ENCODE data around the gene SMKR1.

The SMKR1 gene

GRCh38 chr7:129482781-129483180, 19.6 kb upstream of the SMKR1 start:
- H3K4me3 ChIP-seq (ENCODE audit: low read depth, low read length), result no peak overlapping the region
- no peak for TF ChIP-seq CTCF (IDR thresholded peaks at IDR 0.05; ENCODE audit: insufficient read depth, low read depth, low read length, missing control alignments)
- no peak for DNase-seq (ENCODE audit: low read depth)

- no peak for DNase-seq (ENCODE audit: low read depth)
- no peak overlapping the region for H3K4me3 ChIP-seq (ENCODE audit: low read depth, low read length)
- no peak for TF ChIP-seq CTCF (IDR thresholded peaks at IDR 0.05; ENCODE audit: insufficient read depth, low read depth, low read length, missing control alignments)
Measured at GRCh38 chr7:129489491-129489890, 12.8 kb upstream of the SMKR1 start.

GRCh38 chr7:129492391-129492790, 9.9 kb upstream of the SMKR1 start:
- no peak for TF ChIP-seq CTCF (IDR thresholded peaks at IDR 0.05; ENCODE audit: insufficient read depth, low read depth, low read length, missing control alignments)
- H3K4me3 ChIP-seq (ENCODE audit: low read depth, low read length), result no peak overlapping the region
- no peak for DNase-seq (ENCODE audit: low read depth)

GRCh38 chr7:129493555-129493954, 8.8 kb upstream of the SMKR1 start:
- DNase-seq (ENCODE audit: low read depth), result peak; percentile 25
- no peak overlapping the region for H3K4me3 ChIP-seq (ENCODE audit: low read depth, low read length)
- TF ChIP-seq CTCF (IDR thresholded peaks at IDR 0.05; ENCODE audit: insufficient read depth, low read depth, low read length, missing control alignments), result peak; percentile 20

- DNase-seq (ENCODE audit: low read depth), result peak; percentile 74
- TF ChIP-seq CTCF (IDR thresholded peaks at IDR 0.05; ENCODE audit: insufficient read depth, low read depth, low read length, missing control alignments), result no peak
- no peak overlapping the region for H3K4me3 ChIP-seq (ENCODE audit: low read depth, low read length)
Measured at GRCh38 chr7:129494041-129494440, 8.3 kb upstream of the SMKR1 start.

GRCh38 chr7:129495987-129496386, 6.3 kb upstream of the SMKR1 start:
- no peak for TF ChIP-seq CTCF (IDR thresholded peaks at IDR 0.05; ENCODE audit: insufficient read depth, low read depth, low read length, missing control alignments)
- DNase-seq (ENCODE audit: low read depth), result no peak

GRCh38 chr7:129496653-129497052, 5.7 kb upstream of the SMKR1 start:
- H3K4me3 ChIP-seq (ENCODE audit: low read depth, low read length), result no peak overlapping the region
- no peak for DNase-seq (ENCODE audit: low read depth)
- no peak for TF ChIP-seq CTCF (IDR thresholded peaks at IDR 0.05; ENCODE audit: insufficient read depth, low read depth, low read length, missing control alignments)

More at GRCh38 chr7:129495987-129496386, 6.3 kb upstream of the SMKR1 start:
- H3K4me3 ChIP-seq (ENCODE audit: low read depth, low read length), result no peak overlapping the region

Measured in GM12865 (cell line).